HG02610 (cell line): ENCODE data around the gene CNN1.

ENCODE experiments used
- ATAC-seq: cut with Tn5 transposase; IDR thresholded peaks from one replicate; pipeline ENCODE4 v1.9.1; 2021; ENCODE audit warnings: mild to moderate bottlenecking, moderate library complexity; ENCODE audit not compliant: unreplicated experiment

Gene CNN1

DNA sequence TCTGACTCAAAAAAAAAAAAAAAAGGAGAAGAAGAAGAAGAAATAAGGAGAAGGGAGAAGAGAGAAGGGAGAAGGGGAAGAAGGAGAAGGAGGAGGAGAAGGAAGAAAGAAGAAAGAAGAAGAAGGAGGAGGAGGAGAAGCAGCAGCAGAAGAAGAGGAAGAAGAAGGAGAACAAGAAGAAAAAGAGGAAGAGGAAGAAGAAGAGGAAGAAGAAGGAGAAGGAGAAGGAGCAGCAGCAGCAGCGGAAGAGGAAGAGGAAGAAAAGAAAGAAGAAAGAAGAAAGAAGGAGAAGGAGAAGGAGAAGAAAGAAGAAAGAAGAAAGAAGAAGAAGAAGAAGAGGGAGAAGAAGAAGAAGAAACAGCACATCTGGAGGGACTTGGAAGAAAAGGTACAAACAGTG is 4.1 kb upstream of the CNN1 start:
- no peak for ATAC-seq

DNA sequence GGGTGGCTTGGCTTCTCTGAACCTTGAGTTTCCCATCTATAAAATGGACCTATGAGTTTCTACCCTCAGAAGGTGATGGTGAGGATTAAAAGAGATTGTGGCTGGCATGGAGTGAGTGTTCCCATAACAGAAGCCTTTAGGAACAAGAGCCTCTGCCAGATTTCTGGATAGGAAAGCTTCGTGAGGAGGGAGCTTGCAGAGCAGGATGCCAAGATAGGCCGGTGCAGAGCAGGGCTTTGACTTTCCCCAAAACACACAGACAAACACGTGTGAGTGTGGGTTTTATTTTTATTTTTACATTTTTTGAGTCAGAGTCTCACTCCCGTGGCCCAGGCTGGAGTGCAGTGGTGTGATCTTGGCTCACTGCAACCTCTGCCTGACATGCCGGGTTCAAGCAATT is 3.7 kb upstream of the CNN1 start:
- ATAC-seq = no peak

DNA sequence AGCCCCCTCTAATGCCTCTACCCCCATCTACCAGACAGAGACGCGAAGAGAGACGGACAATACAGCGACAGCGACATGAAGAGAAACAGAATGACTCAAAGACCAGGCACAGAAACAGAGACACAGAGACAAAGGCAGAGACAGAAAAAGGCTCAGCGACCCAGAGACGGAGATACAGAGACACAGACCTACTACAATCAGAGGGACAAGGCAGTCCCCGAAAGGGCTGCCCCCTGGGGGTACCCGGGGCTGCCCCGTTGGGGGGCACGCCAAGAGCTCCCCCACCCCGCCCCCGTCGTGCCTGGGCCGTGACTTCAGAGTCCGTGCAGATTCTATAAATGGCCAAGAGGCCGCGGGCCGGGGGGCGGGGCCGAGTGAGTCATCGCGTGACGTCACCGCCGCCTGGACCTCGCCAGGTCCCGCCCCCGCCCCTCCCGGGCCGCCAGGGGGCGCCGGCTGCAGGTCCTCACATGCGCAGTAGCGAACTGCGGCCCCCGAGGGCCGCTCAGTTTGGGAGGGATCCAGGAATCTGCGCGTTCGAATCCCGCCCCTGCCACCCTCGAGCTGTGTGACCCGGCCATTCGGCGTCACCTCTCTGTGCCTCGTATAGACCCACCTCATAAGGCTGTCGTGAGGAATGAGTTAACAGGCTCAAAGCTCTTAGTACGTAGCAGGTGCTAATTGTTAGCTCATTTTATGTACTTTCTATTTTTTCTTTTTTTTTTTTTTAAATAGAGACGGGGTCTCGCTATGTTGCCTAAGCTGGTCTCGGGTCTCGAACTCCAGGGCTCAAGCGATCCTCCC is 2.7 kb upstream of the CNN1 start:
- ATAC-seq = no peak

DNA sequence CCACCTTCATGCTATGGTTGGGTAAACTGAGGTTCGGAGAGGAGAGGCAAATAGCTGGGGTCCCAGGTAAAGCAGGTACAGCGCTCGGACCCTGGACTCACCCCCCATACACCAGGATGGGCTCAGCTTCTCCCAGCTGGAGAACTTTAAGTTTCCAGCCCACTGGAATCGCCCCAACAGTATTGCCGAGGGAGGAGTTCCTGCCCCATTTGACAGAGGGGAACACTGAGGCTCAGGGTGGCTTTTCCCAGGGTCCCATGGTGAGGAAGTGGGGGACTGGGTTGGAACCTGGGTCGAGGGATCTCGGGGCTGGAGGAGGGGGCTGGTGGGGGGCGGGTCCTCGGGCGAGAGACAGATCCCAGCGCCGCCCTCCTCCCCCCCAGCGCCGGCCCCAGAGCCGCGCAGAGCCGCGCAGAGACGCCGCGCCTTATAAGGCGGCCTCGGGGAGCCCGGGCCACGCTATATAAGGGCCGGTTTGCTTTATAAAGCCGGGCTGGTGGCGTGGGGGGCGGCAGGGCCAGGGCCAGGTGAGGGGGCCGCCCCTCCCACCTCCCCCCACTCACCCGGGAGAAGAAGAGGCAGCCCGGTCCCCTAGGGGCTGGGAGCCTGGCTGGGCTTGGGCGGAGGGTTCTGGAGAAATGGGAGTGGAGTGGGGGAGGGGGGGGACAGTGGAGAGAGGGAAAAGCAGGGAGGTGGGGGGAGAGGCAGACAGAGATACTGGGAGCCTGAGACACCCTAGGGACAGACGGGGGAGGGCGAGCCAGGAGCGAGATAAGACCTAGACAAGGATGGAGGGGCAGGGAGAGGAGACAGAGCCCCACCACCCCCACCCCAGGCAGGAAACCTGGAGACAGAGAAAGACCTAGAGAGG is 1.1 kb downstream of the CNN1 start:
- ATAC-seq = no peak

DNA sequence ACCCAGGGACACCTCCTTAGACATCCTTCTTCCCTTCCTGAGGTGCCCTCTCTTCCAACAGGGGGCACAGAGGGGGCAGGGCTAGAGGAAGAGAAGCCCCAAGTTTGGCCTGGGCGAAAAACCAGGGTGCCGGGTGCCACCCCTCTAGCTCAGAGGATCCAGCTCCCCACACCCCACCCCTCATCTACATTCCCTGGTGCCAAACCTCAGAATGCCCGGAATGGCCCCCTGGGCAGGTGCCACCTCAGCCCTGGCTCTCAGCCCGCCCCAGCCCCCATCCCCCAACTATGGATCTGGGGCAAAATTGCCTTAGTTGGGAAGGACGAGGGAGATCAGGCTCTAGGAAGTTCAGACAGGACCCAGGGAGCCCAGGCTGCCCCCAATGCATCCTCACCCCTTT is 2.0 kb downstream of the CNN1 start:
- no peak for ATAC-seq

DNA sequence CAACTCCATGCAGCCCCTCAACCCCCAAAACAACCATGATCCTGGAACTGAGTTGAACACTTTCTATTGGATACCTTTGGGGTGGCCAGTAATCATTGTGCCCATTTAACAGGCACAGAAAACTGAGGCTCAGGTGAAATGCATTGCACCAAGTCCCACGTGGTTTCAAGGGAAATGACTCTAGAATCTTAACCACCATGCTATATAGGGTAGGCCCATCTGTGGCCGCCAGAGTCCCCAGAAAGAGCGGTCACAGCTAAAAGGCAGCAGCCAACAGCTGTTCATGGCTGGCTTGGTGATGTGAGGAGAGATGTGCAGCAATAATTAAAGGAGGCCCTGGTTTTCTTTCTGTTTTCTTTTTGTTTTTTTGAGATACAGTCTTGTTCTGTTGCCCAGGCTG is 2.6 kb downstream of the CNN1 start:
- no peak for ATAC-seq

DNA sequence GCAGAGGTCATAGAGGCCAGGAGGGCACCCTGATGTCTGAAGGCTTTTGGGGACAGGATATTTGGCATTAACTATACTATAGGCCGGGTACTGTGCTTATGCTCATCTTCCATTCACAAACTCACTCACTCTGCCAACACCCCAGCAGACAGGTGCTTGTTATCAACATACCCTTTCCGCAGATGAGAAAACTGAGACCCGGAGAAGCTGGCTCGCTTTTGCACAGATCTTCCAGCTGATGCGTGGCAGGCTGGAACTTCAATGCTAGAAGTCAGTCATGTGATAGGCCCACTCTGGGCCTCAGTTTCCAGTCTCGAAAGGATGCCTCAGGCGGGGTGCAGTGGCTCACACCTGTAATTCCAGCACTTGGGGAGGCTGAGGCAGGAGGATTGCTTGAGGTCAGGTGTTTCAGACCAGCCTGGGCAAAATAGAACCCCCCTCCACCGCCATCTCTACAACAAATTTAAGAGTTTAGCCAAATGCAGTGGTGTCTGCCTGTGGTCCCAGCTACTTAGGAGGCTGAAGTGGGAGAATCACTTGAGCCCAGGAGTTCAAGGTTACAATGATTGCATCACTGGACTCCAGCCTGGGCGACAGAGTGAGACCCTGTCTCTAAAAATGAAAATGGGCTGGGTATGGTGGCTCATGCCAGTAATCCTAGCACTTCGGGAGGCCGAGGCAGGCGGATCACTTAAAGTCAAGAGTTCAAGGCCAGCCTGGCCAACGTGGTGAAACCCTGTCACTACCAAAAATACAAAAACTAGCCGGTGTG is 9.5 kb downstream of the CNN1 start:
- no peak for ATAC-seq

DNA sequence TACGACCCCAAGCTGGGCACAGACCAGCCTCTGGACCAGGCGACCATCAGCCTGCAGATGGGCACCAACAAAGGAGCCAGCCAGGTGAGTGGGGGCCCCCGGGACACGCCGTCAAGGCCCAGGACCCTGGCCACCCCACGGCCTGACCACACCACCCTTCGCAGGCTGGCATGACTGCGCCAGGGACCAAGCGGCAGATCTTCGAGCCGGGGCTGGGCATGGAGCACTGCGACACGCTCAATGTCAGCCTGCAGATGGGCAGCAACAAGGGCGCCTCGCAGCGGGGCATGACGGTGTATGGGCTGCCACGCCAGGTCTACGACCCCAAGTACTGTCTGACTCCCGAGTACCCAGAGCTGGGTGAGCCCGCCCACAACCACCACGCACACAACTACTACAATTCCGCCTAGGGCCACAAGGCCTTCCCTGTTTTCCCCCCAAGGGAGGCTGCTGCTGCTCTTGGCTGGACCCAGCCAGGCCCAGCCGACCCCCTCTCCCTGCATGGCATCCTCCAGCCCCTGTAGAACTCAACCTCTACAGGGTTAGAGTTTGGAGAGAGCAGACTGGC is 10.8 kb downstream of the CNN1 start:
- no peak for ATAC-seq

DNA sequence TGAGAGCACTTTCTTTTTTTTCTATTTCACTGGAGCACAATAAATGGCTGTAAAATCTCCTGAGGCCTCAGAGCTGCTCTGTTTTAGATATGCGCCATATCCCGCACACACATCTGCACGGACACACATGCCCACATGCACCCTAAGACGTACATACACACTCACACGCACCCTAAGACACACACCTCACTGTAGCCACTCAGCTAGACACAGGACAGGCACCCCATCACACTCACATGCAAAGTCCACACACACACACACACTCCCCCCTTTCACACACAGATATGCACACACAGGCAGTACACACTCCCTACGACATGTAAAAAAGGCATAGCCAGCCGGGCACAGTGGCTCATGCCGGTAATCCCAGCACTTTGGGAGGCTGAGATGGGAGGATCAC is 11.6 kb downstream of the CNN1 start:
- no peak for ATAC-seq

DNA sequence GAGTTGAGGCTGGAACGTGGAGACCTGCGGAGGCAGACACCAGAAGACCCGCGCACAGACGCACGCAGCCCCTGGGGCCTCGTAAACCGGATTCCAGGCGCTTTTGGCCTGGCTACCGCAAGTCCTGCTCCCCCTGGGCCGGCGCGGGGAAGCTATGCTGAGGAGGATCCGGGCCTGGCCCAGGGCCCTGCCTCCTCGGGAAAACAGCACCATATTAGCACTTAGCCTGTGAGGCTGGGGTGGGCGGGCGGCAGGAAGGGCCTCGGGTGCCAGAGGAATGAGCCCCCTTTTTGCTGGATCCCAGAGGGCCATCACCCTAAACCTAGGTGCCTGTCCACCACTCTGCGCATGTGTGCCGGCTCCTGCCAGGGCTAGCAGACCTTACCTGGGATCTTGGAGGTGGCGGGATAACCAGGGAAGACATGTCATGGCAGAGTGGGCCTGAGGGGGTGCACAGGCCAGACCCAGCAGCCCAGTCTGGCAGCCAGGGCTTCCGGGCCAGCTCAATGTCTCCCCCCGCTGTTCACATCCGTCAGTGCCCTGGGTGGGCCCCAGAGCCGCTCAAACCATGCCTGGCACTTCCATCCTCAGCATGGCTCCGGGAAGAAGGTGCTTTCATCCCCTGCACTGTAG is 13.1 kb downstream of the CNN1 start:
- ATAC-seq = no peak

DNA sequence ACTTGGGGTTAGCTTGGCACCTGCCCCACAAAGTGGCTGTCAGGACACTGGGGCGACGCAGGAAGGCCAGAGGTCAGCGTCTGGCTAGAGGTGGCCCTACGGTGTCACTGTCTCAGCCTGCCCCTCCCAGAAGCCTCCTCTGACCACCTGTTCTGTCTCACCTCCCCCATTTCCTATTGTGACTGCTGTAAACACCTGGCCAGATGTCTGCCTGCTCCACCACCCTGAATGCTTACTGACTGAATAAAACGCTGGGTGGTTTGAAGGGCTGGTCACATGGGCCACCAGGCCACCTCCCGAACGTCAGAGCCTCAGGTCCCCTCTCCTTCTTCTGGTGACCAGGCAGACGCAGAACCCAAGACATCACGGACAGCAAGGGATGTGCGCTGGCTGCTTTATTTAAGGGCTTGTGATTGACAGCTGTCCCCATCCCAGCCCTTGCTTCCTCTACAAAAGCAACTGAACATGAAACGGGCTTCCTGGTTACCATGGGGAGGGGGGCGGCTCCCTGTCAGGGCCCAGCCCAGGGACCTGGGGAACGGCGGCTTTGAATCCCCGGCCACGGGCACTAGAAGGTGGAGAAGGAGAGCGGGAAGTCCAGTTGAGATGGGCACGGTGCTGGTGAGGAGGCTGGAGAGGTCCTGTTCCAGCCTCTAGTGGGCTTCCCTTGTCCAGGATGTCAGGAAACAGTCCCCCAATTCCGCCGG is 14.2 kb downstream of the CNN1 start:
- no peak for ATAC-seq

DNA sequence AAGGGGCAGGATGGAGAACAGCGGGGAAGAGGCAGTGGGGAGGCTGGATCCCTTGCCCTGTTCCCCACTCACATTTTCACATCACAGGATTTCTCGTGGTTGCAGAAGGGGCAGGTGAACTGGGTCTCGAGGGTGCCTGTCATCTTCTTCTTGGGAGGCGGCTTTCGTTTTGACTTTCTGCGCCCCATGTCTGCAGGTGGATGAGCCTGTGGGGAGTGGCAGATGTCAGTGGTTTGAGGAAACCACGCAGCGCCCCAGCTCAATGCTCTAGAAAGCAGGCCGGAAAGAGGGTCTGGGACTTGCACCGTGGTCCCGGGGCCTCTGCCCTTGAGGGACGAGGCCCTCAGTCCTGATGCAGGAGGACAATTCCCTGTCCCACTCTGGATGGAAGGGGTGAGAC is 15.5 kb downstream of the CNN1 start:
- no peak for ATAC-seq

DNA sequence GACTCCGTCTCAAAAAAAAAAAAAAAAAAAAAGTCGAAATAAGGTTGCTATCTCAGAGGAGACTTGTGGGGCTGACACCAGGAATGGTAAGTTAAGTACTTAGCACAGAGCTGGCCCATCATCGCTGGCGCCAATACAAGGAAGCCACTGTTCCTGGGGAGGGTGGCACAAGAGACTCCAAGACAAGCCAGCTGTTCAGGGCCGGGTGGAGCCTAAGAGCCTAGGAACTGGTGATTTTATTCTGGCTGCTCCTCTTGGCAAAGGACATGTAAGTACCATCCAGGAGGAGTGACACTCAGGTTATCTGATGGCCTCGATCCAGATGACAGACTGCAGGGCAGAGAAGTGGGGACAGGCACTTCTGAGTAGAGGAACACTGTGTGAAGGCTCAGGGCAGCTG is 16.6 kb downstream of the CNN1 start:
- ATAC-seq = no peak

DNA sequence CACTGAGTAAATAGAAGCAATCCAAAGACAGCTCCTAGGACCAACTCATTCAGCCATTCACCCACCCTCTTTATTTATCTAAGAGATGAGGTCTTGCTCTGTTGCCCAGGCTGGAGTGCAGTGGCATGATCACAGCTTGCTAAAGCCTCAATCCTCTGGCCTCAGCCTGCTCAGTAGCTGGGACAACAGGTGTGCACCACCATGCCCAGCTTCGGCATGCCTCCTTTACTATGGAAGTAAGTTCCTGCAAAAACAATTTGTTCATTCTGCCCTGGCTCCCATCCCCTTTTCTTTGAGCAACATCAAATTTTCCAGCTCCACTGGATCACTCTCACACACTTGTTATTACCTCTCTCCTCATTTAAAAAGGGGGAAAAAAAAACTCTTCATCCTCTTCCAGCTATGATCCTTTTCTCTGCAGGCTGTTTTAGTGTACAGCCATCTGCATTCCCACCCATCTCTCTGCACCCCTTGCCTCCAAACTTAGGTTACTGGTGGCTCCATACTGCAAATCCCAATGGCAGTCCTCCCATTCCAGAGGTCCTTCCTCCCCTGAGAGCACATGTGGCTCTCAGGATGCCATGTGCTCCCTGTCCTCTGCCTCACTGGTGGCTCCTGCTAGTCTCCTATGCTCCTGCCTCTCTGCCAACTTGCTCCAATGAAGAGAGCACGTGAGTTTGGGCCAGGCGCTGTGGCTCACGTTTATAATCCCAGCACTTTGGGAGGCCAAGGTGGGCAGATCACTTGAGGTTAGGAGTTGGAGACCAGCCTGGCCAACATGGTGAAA is 18.2 kb downstream of the CNN1 start:
- no peak for ATAC-seq

DNA sequence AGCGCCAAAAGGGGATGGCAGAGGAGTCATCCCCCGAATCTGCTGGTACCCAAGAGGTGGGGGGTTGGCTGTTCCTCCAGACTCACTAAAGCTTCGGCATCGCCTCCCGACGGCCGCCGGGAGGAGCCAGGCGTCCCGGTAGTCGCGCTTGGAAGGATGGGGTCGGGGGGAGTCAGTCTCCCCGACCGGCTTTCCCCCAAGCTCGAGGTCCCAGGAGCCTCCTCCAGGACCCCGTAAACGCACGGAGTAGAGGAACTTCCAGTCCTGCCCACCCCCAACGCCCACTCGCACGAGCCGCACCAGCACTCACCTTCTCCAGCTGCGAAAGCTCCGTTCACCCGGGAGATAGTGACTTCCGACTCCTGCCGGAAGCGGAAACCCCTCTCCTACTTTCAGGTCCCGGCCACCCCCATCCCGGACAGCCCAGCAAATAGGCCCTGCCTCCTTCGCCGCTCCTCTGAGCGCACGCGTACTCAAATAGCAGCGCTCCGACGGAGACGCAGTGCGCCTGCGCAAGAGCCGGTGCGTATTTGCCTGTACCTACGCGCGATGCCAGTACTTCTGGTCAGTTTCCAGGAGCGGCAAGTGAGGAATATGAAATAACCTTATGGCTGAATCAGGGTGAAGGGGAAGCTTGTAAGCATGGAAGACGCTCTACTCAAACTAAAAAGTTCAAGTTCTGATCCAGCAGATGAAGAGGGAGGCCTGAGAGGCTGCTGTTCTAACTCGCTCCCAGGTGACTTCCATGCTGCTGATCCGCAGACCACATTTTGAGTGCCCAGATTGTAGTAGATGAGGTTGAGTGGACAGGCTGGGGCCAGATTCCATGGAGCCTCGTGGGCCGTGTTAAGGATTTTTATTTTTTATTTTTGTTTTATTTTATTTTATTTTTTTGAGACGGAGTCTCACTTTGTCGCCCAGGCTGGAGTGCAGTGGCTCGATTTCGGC is 20.5 kb downstream of the CNN1 start, which contains the start of gene ELOF1:
Gene ELOF1 (minus strand): TSS at position 350 of the 948 bp plus-strand sequence. CDS start 4,883 bp downstream, outside the sequence.
- peak; percentile 82 for ATAC-seq

DNA sequence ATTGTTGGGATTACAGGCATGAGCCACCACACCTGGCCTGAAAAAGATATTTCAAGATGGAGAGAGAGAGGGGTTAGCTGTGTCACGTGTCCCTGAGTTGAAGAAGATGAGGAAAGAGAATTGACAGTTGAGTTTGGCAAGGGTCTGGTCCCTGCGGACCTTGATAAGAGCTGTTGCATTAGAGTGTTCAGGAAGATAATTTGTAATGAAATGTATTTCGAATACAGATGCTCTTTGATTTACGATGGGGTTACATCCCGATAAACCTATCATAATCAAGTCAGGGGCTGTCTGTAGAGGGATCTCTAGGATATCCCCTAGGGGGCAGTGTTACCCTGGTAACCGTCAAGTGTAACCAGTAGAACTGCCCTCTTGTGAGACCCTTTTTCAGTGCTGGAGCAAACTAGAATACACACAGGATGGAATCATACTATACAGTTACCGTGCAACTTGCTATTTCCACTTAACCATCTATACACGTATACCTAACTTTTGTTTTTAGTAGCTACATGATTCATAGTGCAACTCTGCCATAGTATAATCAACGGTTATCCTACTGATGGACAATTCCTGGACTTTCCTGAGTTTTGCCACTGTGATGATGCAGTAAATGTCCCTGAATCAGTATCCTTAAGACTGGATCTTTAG is 21.9 kb downstream of the CNN1 start:
- no peak for ATAC-seq

DNA sequence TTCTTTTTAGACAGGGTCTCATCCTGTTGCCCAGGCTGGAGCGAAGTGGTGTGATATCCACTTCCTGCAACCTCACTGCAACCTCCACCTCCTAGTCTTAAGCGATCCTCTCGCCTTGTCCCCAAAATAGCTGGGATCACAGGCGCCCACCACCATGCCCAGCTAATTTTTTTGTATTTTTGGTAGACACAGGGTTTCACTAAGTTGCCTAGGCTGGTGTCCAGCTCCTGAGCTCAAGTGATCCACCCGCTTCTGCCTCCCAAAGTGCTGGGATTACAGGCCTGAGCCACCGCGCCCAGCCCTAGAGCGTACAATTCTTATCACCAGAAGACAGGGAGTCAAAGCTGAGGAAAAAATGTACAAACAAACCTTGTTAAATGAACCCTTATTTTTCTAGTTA is 24.9 kb downstream of the CNN1 start:
- no peak for ATAC-seq
